Activated CD8-positive, alpha-beta T cell treated with anti-CD3 and anti-CD28 coated beads, Interleukin-2, amount 10 ng/mL, durations not matched to agents 7 days and 5 days (primary cell): ENCODE data around the gene FBLN2. TPM values are rescaled to one million over a fixed set of nuclear protein-coding genes. Genes with fewer than 3 reads are reported as not detected.
A peak's percentile ranks its signal among the peaks of the same experiment; 100 is the strongest.

Source experiments
- ATAC-seq: fragments of 150-1000 bp; cut with Tn5 transposase; one replicate; pipeline ENCODE4 v1.10.0; 2021; ENCODE audit warnings: moderate library complexity
- CTCF ChIA-PET: fragments of 350-600 bp; sonication (Branson Sonifier 250); formaldehyde crosslinking; loops from one replicate; lab custom pipeline; 2021; ENCODE audit warnings: antibody characterized with exemption; lab: Charles Lee
- POLR2A ChIA-PET: fragments of 350-600 bp; sonication (Branson Sonifier 250); formaldehyde crosslinking; loops from one replicate; lab custom pipeline; 2021; ENCODE audit warnings: antibody characterized with exemption; lab: Charles Lee
- DNase-seq: peaks from one replicate; pipeline ENCODE4 v3.0.0-alpha.2; 2020
- H3K27ac Mint-ChIP-seq: one replicate; pipeline ENCODE4 v1.8.0; 2021; ENCODE audit warnings: mild to moderate bottlenecking, mixed read lengths
- H3K27me3 Mint-ChIP-seq: one replicate; pipeline ENCODE4 v1.8.0; 2021; ENCODE audit warnings: low read depth, mixed read lengths
- H3K36me3 Mint-ChIP-seq: one replicate; pipeline ENCODE4 v1.8.0; 2021; ENCODE audit warnings: low read depth, mixed read lengths
- H3K4me1 Mint-ChIP-seq: one replicate; pipeline ENCODE4 v1.8.0; 2021; ENCODE audit warnings: low read depth, mixed read lengths
- H3K4me3 Mint-ChIP-seq: one replicate; pipeline ENCODE4 v1.8.0; 2021; ENCODE audit warnings: mild to moderate bottlenecking, mixed read lengths
- H3K9me3 Mint-ChIP-seq: one replicate; pipeline ENCODE4 v1.8.0; 2022; ENCODE audit warnings: mixed read lengths; ENCODE audit not compliant: insufficient read depth
- total RNA-seq, 2 experiments: library from RNA; stranded (reverse); gene quantifications; one replicate each; pipeline ENCODE4 v1.2.3, GENCODE V29; 2021

Gene FBLN2
- total RNA-seq, 2 experiments from 2014 or later = 1.8 to 2.6 TPM

DNA sequence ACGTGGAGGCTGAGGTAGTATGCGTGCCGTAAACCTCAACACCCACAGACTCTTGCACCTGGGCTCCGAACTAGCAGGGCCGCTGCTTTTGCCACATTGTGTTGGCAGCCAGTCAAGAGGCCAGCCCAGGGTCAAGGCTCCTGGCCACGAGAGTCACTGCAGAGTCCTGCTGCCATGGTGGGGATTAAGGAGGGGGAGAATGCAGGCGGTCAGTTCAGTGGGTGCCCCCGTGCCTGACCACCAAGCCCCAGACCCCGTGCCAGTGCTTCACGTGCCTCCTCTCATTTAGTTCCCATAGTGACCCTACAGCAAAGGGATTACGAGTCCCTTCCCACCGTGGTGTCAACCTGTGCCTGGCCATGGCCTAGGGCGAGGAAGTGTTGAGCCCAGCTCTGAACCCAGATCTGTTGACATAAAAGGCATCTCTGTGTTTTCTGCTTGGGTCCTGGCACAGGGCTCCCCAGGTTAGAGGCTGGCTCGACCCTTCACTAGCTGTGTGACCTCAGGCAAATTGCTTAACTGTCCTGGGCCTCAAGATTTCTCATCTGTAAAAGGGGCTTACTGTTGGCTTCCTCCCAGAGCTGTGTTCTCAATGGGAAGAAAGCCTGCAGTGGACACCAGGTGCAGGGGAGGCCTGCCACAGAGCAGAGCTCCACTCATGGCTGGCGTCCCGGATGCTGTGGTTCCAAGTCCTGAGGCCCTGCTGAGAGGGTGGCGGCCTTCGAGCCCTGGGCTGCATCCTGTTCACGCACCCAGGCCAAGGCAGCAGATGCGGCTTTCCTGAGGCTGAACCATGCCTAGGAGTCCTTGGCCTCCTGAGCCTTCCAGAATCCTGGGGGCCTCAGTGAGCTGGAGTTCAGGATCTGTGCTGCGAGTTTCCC, 32.8 kb downstream of the FBLN2 start:
- CTCF ChIA-PET = interaction anchor here (1.0 to 1.4 kb wide), 3 partner anchors 66 to 86 kb away, joined by 4 to 6 read pairs (median 5); no protein-coding TSS in a partner anchor
- Mint-ChIP-seq H3K9me3 (no peaks in the 10 kb centered on the region), H3K27ac (peak overlapping the region; percentile 46), H3K36me3 (no peaks in the 10 kb centered on the region), H3K4me1 (peaks cover 20% of the 10 kb centered on the region), H3K27me3 (no peaks in the 10 kb centered on the region), H3K4me3 (no peak overlapping the region)
- ATAC-seq (peak; percentile 68), DNase-seq (peak; percentile 62)
- POLR2A ChIA-PET = interaction anchor here (0.7 kb wide), 1 partner anchor 10 kb away, joined by 4 read pairs; no protein-coding TSS in a partner anchor

DNA sequence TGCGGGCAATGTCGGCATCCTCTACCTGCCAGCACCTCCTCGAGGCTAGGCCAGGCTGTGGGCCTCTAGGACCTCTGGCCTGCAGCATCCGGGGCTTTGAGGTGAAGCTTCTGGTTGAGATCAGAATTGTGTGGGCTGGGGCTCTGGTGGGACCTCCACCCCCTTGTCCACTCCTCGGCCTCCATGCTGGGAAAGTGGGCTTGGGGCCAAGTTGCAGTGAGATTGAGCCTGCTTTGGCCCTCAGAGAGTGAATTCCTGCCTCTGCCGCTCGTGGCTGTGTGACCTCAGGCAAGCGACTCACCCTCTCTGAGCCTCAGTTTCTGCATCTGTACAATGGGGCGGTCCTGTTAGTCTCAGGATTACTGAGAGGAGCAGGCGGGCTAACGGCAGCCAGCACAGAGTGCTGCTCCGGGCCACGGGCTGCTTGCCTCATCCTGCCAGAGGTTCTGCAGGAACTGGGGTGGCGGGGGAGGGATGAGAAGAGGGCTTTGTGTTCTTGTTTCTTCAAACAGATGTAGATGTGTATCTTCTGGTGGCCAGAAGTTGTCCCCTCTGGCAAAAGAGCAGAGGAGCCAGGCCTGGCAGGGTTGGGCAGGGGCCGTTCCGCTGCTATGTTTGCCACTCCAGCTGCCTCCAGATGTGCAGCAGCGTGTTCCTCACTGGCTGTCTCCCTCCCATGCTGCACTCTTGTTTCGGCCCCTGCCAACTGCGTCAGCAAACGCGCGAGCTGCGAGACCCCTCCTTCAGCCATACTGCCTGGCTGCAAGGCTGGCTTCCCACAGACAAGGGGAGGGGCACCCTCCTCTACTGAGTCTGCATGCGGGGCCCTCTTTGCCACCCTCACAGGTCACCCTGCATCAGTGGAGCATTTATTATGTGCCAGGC, 33.7 kb downstream of the FBLN2 start:
- H3K27ac Mint-ChIP-seq = peak overlapping the region; percentile 46
- CTCF ChIA-PET = interaction anchor here (1.0 to 1.4 kb wide), 3 partner anchors 65 to 87 kb away, joined by 4 to 6 read pairs (median 5); no protein-coding TSS in a partner anchor
- DNase-seq (no peak), ATAC-seq (peak; percentile 16)
- H3K4me3 Mint-ChIP-seq = no peak overlapping the region
- POLR2A ChIA-PET = interaction anchor here (0.7 kb wide), 1 partner anchor 9 kb away, joined by 4 read pairs; no protein-coding TSS in a partner anchor
- H3K36me3 Mint-ChIP-seq = no peaks in the 10 kb centered on the region
- H3K9me3 Mint-ChIP-seq = no peaks in the 10 kb centered on the region
- peaks cover 20% of the 10 kb centered on the region for H3K4me1 Mint-ChIP-seq
- no peaks in the 10 kb centered on the region for H3K27me3 Mint-ChIP-seq

DNA sequence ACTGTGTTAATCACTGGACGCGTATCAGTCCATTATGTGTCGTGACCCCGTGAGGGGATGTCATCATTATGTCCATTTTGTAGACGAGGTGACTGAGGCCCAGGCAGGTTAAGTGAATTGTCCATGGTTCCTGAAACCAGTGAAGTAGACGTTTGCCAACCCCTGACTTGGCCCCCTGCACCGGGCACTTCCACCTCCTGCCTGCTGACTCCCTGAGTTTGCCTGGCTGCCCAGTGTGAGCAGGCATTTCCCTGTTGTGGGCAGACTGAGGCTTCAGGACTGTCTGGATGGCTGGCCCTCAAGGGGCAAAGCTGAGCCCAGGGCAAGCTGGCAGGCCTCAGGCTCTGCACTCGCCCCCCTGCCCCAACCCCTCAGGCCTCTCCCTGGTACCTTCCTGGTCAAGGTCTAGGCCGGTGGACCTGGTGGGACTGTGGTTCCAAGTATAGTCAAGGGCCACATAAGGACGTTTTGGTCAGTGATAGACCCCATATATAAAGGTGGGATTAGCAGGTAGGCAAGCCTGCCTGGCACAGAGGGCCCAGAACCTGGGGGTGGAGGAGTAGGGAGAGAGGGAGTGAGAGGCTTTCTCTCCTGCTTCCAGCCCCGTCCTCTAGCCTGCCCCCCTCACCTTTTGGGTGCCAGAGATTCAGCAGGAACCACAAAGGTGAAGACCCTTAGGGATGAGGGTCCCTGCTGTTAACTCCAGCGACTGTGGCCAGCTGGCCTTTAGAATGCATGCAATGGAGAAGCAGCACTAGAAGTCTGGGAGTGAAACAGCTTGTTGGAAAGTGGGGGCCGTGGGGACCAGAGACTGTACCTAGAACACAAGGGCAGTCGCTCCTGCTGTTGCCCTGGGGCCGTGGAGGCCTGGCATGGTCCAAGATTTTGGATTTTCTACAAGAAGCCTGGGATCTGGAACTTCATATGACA, 34.6 kb downstream of the FBLN2 start:
- no peak overlapping the region for H3K27ac Mint-ChIP-seq
- ChIA-PET POLR2A (interaction anchor here (1.0 kb wide), 1 partner anchor 38 kb away, joined by 3 read pairs; no protein-coding TSS in a partner anchor), CTCF (no interaction called here)
- H3K4me1 Mint-ChIP-seq = peaks cover 20% of the 10 kb centered on the region
- no peaks in the 10 kb centered on the region for H3K27me3 Mint-ChIP-seq
- DNase-seq (no peak), ATAC-seq (no peak)
- no peaks in the 10 kb centered on the region for H3K36me3 Mint-ChIP-seq
- H3K9me3 Mint-ChIP-seq = no peaks in the 10 kb centered on the region
- H3K4me3 Mint-ChIP-seq = no peak overlapping the region

DNA sequence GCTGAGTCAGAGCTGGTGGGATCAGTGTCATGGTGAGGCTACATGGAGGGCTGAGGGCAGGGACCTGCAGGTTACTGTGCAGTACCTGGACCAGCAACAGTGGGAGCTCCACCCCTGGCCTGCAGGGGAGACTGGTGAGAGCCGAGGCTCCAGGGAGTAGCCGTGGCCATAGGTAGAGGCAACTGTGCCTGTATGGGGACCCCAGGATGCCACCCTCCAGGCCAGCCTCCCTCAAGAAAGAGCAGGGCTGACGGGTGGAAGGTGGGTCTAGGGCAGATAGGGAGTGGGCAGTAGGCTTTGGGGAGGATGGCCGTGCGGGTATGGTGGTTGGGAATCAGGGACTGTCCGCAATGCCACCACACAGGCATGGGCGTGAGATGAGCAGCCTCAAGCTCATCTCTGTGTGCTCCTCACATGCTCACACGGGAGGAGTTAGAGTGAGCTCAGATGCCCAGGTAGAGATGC, 35.5 kb downstream of the FBLN2 start:
- CTCF ChIA-PET = interaction anchor here (0.9 to 1.1 kb wide), 2 partner anchors 62 to 63 kb away, joined by 3 to 4 read pairs; no protein-coding TSS in a partner anchor
- Mint-ChIP-seq H3K36me3 (no peaks in the 10 kb centered on the region), H3K4me3 (no peak overlapping the region), H3K27ac (no peak overlapping the region), H3K4me1 (peaks cover 20% of the 10 kb centered on the region), H3K9me3 (no peaks in the 10 kb centered on the region), H3K27me3 (no peaks in the 10 kb centered on the region)
- ATAC-seq (no peak), DNase-seq (no peak)
- POLR2A ChIA-PET = interaction anchor here (1.0 kb wide), 1 partner anchor 37 kb away, joined by 3 read pairs; no protein-coding TSS in a partner anchor

DNA sequence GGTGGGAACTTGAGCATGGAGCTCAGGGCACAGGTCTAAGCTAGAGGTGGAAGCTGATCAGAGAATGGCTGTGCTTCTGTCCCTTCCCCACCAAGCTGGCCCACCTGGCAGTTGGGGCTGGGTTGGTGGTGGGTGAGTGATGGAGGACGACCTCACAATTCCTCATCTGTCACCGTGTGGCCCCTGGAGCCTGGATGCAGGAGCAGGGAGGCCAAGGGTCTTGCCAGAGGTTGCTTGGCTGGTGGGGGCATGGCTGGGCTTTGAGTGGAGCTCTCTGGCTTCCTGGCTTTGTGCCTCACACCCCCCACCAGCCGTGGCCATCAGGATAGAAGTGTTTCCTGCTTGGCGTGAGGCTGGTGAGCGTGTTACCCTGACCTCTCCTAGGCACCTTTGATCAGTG, 36.0 kb downstream of the FBLN2 start:
- DNase-seq = no peak
- H3K27me3 Mint-ChIP-seq = no peaks in the 10 kb centered on the region
- no peaks in the 10 kb centered on the region for H3K36me3 Mint-ChIP-seq
- H3K4me3 Mint-ChIP-seq = no peak overlapping the region
- CTCF ChIA-PET = interaction anchor here (0.9 to 1.1 kb wide), 2 partner anchors 62 to 63 kb away, joined by 3 to 4 read pairs; no protein-coding TSS in a partner anchor
- no peak for ATAC-seq
- no peak overlapping the region for H3K27ac Mint-ChIP-seq
- no peaks in the 10 kb centered on the region for H3K9me3 Mint-ChIP-seq
- H3K4me1 Mint-ChIP-seq = peaks cover 20% of the 10 kb centered on the region
- POLR2A ChIA-PET = interaction anchor here (1.0 kb wide), 1 partner anchor 37 kb away, joined by 3 read pairs; no protein-coding TSS in a partner anchor

DNA sequence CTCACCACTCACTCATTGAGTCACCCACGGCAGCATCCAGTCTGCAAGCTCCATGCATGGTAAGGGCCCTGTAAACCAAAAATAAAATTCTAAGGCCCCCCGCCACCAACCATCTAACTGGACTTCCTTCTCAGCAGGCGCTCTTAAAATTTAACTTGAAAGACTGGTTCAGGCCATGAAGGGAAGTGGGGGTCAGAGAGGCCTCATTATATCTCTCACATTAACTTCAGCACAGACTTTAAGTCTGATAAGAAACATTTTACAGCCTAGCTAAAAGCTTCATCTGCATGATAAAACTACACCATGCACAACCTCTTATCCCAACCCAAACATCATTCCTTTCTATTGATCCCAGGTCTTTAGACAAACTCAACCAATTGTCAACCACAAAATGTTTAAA, 38.5 kb downstream of the FBLN2 start:
- Mint-ChIP-seq H3K9me3 (no peaks in the 10 kb centered on the region), H3K27ac (no peak overlapping the region), H3K36me3 (no peaks in the 10 kb centered on the region), H3K4me1 (peaks cover 5% of the 10 kb centered on the region), H3K4me3 (no peak overlapping the region), H3K27me3 (peaks cover 6% of the 10 kb centered on the region)
- ChIA-PET CTCF (interaction anchor here (1.0 kb wide), 1 partner anchor 70 kb away, joined by 3 read pairs; no protein-coding TSS in a partner anchor), POLR2A (no interaction called here)
- no peak for DNase-seq
- no peak for ATAC-seq

DNA sequence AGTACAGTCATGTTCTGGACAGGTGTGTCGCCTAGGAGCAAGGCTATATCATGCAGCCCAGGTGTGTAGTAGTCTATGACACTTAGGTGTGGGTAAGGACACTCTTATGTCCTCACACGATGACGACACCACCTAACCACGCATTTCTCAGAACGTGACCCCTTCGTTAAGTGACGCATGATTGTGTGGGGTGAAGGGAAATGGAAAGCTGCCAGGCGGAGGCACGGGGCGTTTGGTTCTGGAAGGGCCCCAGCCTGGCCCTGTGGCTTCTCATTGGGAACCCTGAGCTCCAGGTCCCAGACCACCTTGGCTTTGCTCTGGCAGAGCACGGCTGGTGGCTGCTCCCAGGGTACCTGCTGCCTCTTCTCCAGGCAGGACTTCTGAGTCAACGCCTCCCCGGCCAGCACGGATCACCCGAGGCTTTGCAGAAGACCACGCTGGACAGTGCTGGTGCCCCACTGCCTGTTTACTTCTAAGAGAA, 39.3 kb downstream of the FBLN2 start:
- Mint-ChIP-seq H3K27me3 (peaks cover 7% of the 10 kb centered on the region), H3K4me3 (no peak overlapping the region), H3K27ac (no peak overlapping the region), H3K36me3 (no peaks in the 10 kb centered on the region), H3K9me3 (no peaks in the 10 kb centered on the region), H3K4me1 (no peaks in the 10 kb centered on the region)
- ATAC-seq (no peak), DNase-seq (no peak)
- ChIA-PET CTCF (no interaction called here), POLR2A (no interaction called here)

DNA sequence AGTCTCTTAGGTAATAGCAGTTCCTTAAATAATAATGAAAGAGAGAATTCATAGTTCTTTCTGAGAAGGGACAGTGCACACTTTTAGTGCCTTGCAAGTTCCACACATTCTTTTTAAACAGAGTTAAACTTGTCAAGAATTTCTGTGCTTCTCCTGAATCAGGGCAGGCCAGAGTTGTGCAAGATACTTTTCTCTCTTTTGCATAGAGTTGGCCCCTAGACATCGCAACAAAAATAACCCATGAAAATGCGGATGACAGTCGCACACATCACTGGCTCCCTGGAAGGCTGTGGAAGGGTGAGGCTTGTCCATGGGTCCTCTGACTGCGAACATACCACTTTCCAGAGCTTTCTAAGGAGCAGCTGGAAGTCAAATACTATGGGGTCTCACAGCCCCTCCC, 40.1 kb downstream of the FBLN2 start:
- Mint-ChIP-seq H3K4me3 (no peak overlapping the region), H3K36me3 (no peaks in the 10 kb centered on the region), H3K27me3 (peaks cover 7% of the 10 kb centered on the region), H3K27ac (no peak overlapping the region), H3K9me3 (no peaks in the 10 kb centered on the region), H3K4me1 (no peaks in the 10 kb centered on the region)
- POLR2A ChIA-PET = no interaction called here
- no peak for ATAC-seq
- no peak for DNase-seq
- CTCF ChIA-PET = no interaction called here

DNA sequence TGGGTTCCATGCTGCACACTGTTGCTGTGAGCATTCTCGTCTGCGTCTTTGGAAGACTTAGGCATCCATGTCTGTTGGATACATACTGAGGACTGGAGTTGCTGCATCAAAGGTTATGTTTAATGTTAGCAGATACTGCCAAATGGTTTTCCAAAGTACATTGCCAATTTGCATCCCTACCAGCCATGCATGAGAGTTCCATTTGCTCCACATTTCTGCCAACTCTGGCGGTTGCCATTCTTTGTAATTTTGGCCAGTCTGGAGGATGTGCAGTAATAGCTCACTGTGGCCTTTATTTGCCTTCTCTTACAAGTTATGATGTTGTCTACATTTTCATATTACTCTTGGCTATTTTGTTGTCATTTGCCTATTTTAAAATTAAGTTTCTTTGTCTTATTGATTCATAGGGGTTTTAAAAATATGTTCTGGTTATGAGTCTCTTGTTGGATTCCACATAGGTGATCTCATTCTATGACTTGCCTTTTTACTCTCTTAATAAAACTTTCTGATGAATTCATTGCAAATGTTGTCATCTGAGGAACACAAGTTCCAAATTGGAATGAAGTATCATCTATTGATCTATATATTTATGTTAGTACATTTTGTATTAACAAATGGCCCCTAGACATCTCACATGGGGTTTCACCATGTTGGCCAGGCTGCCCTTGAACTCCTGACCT, 42.1 kb downstream of the FBLN2 start:
- peaks cover 7% of the 10 kb centered on the region for H3K27me3 Mint-ChIP-seq
- ATAC-seq (no peak), DNase-seq (no peak)
- no peaks in the 10 kb centered on the region for H3K36me3 Mint-ChIP-seq
- no peak overlapping the region for H3K4me3 Mint-ChIP-seq
- no peaks in the 10 kb centered on the region for H3K9me3 Mint-ChIP-seq
- H3K27ac Mint-ChIP-seq = no peak overlapping the region
- CTCF ChIA-PET = interaction anchor here (1.0 kb wide), 1 partner anchor 95 kb away, joined by 3 read pairs; no protein-coding TSS in a partner anchor
- H3K4me1 Mint-ChIP-seq = no peaks in the 10 kb centered on the region
- POLR2A ChIA-PET = interaction anchor here (1.1 kb wide), 1 partner anchor 9 kb away, joined by 4 read pairs; no protein-coding TSS in a partner anchor

DNA sequence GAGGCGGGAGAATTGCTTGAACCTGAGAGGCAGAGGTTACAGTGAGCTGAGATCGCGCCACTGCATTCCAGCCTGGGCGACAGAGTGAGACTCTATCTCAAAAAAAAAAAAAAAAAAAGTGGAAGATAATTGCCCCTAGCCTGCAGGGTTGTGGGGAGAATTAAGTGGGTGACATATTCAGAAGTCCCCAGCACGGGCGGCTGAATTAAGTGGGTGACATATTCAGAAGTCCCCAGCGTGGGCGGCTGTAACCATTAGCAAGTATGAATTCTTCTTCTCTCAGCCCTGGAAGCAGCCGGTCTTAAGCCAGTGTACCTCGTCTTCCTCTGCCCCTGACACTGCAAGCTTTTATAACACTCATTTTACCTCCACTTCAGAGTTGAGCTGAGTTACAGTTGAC, 44.7 kb downstream of the FBLN2 start:
- ChIA-PET CTCF (no interaction called here), POLR2A (no interaction called here)
- peaks cover 7% of the 10 kb centered on the region for H3K27me3 Mint-ChIP-seq
- H3K27ac Mint-ChIP-seq = no peak overlapping the region
- no peaks in the 10 kb centered on the region for H3K36me3 Mint-ChIP-seq
- H3K9me3 Mint-ChIP-seq = no peaks in the 10 kb centered on the region
- no peak overlapping the region for H3K4me3 Mint-ChIP-seq
- ATAC-seq = no peak
- no peak for DNase-seq
- H3K4me1 Mint-ChIP-seq = no peaks in the 10 kb centered on the region
